Stimulated activated CD4-positive, alpha-beta T cell treated with anti-CD3 and anti-CD28 coated beads, TNF-alpha, amount 100 ng/mL, for 4 hours (primary cell): ENCODE results near the gene DDX27.

Source experiments
- DNase-seq, 3 experiments: peaks; one replicate each; pipeline ENCODE4 v3.0.0-alpha.2; 2020; ENCODE audit warnings: low read depth in 3 of 3

The DDX27 gene

DNA sequence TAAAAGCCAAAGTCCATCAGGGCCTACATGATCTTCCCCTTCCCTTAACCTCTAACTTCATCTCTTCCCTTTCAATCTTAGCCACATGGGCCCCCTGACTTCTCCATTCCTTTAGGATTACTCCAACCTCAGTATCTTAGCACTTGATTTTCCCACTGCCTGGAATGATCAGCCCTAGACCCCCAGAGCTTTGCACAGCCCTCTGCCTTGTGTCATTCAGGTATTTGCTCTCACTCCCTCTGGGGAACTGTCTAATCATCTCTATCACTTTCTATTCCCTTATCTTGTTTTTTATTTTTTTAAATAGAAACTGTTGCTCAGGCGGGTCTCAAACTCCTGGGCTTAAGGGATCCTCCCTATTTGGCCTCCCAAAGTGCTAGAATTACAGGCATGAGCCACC, 72.0 kb downstream of the DDX27 start:
- DNase-seq = no peak

DNA sequence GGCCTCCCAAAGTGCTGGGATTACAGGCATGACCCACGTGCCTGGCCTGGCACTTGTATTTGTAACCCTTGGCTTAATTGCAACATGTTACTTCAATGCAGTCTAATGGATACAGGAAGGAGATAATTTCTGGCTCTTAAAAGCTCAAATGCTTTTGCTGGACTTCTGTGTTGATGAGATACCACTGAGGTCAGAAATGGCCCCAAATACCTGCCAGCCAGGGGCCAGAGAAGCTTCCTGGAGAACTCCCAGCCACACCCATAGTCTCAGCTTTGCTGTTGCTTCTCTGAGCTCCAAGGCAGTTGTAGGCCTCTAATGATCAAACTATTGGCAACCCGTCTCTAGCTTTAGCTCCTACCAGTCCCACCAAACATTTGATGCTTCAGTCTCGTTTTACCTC, 72.8 kb downstream of the DDX27 start:
- no peak for DNase-seq

DNA sequence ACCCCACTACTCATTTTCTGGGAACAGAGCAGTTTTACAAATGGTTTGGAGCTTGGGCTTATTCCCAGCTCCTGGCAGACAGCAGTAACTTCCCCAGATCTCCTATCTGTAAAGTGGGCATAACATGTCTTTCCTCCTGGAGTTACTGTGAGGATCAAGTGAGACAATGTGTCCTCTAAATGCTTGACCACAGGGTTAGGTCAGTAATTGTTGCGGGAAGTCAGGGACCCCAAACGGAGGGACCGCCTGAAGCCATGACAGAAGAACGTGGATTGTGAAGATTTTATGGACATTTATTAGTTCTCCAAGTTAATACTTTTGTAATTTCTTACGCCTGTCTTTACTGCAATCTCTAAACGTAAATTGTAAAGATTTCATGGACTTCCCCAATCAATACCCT, 73.9 kb downstream of the DDX27 start:
- no peak for DNase-seq
